ENCODE results near the gene TUBB1.

DNA sequence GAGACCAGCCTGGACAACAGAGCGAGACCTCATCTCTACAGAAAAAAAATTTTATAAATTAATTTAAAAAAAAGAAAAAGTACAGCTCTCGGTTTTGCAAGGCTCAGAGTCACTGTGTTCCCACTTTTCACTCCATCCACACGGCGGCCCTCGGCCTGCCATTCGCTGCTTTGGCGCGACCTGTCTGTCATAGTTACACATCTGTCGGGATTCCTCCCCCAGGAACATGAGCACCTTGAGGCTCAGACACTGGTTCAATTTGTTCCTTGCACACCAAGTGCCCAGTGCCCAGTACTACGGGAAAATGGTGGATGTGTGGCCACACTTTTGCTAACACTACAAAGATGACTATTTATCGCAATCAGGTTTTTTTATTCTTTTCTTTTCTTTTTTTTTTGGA, 20.6 kb upstream of the TUBB1 start:
- TF ChIP-seq, protein P1, sequence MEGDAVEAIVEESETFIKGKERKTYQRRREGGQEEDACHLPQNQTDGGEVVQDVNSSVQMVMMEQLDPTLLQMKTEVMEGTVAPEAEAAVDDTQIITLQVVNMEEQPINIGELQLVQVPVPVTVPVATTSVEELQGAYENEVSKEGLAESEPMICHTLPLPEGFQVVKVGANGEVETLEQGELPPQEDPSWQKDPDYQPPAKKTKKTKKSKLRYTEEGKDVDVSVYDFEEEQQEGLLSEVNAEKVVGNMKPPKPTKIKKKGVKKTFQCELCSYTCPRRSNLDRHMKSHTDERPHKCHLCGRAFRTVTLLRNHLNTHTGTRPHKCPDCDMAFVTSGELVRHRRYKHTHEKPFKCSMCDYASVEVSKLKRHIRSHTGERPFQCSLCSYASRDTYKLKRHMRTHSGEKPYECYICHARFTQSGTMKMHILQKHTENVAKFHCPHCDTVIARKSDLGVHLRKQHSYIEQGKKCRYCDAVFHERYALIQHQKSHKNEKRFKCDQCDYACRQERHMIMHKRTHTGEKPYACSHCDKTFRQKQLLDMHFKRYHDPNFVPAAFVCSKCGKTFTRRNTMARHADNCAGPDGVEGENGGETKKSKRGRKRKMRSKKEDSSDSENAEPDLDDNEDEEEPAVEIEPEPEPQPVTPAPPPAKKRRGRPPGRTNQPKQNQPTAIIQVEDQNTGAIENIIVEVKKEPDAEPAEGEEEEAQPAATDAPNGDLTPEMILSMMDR (IDR thresholded peaks at IDR 0.05; ENCODE audit: borderline replicate concordance, extremely low read depth, low read length, poor library complexity, severe bottlenecking): no peak
- TF ChIP-seq EZH2 (IDR thresholded peaks at IDR 0.05; ENCODE audit: borderline replicate concordance, low read depth, low read length, severe bottlenecking): no peak

Data from DND-41 (cell line).